GM12874 (cell line): ENCODE data around the gene CDX2.

Experiments used
- CTCF ChIP-seq: IDR thresholded peaks from 2 replicates; pipeline ENCODE4 v1.5.1; 2011; ENCODE audit warnings: low read depth, mild to moderate bottlenecking, control low read depth, low read length, moderate library complexity; ENCODE audit not compliant: insufficient read depth

Gene CDX2

GRCh38 chr13:27923794-27924528, 45.2 kb downstream of the CDX2 start:
- 0 out of 2 replicates have a peak, but pooled peaks have one; percentile 12 for TF ChIP-seq CTCF

- TF ChIP-seq CTCF = no peak
These were observed 46.1 kb downstream of the CDX2 start for GRCh38 chr13:27922883-27923612.

- no peak for TF ChIP-seq CTCF
These were observed 46.9 kb downstream of the CDX2 start for GRCh38 chr13:27921961-27922882.

DNA sequence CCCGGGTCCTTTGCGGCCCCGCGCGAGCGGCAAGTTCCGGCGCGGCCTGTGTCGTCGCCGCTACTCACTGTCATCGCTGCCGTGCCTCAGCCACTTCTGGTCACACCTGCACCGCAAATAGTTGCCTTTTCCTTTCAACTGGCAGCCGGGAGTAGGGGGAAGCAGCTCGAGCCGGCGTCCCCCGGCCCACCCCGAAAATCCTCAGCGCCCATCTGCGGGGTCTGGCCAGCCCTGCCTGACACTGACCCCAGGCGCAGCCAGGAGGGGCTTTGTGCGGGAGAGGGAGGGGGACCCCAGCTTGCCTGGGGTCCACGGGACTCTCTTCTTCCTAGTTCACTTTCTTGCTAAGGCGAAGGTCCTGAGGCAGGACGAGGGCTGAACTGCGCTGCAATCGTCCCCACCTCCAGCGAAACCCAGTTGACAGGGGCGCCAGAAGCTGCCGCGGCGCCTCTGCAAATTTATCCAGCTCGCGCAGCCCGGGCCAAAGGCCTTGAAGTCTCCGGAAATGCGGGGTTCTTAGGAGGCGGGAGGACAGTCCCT, 47.6 kb downstream of the CDX2 start:
- no peak for TF ChIP-seq CTCF

DNA sequence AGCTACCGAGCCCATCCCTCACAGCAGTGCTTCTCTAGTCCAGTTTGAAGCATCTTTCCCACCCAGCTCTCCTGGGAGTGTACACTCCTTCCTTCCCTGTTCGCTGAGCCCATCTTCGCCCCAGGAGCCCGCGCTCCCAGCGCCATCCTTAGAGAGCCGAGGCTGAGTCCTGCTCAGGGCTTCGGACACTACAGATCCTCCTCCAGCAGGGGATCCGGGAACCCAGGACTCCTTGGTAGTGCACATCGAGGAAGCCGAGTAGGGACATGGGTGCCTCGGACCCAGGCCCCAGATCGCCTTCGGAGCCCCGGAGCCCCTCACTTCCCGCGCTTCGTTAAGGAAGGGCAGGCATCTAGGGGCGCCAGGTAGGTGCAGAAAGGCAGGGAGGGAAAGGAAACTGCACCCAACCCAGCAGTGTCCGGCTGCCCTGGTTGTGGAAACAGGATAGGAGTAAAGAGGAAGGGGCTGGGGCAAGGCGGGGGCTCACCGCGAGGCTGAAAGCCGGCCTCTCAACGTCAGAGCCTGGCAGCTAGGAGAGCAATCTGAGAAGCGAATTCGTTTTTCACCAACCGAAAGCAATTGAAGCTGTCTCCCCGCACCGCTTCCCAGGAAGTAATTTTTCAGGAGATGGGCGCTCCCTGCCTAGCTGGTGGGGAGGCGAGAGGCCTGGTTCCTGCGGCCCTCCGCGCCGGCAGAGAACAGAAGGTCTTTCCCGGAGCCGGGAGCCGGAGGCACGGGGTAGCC, 48.3 kb downstream of the CDX2 start:
- no peak for TF ChIP-seq CTCF

- TF ChIP-seq CTCF = no peak
These were observed 49.0 kb downstream of the CDX2 start, which contains the start of gene PDX1 for GRCh38 chr13:27919934-27920676. TSS of gene PDX1 (plus strand) at chr13:27920000. CDS start at chr13:27920139, 139 bp downstream.
